Stimulated activated CD8-positive, alpha-beta memory T cell treated with anti-CD3 and anti-CD28 coated beads, Interleukin-12 subunit alpha, Interleukin-12 subunit beta, amount 100 ng/mL, for 24 hours (primary cell): ENCODE data around the gene CRIM1.

Experiments used
- DNase-seq: peaks from one replicate; pipeline ENCODE4 v3.0.0-alpha.2; 2020; ENCODE audit errors: extremely low read depth

CRIM1 gene

DNA sequence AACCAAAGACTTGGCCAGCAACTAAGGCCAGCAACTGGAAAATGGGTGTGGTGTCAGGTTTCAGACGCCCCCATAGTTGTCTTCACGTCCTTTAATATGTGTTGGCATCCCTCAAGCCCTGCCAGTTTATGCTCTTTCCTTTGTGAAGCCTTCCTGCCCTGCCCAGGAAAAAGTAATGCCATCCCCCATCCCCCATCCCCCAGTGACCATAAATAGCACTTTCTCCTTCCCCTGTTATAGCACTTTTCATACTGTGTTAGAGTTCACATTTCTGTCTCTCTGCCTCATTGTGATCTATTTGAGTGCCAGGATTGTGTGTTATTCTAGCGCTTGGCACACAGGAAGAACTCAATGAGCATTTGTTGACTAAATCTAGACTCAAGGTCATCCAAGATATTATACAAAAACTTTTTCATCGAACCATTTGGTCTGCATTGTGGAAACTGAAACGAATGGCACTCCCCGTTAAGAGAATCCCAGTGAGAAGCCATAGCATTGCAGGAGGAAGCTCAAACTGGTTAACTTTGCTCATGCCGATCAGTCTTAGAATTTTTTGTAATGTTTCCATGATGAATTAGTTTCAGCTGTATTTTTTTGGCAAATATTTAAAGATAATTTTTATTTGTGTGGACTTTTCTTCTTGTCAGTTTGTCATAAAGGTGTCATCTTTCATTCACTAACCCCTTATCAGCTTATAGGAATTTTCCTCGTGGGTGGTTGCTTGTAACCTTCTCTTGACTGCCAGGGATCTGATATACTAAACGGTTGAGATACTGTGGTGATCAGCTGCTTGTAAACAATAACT is 15.7 kb downstream of the CRIM1 start:
- no peak for DNase-seq

DNA sequence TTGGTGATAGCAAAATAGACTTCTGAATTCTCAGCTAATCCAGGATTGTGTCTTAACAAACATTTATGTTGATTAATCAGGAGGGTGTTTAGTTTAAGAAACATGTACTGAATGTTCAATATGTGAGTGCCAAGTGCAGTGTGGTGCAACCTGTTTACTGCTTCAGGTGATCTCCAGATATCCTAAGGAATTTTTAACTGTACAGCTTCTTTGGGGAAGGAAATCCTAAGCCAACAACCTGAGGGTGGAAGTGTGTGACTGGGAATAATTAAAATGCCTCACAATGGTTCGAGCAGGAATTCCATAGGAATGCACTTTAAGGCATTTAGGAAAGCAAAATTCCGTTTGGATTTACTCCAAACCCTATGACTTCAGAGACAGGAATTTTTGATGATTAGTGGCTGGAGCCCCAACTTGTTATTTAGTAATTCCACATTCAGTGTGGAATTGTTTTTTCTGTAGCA is 16.4 kb downstream of the CRIM1 start:
- DNase-seq, result no peak

DNA sequence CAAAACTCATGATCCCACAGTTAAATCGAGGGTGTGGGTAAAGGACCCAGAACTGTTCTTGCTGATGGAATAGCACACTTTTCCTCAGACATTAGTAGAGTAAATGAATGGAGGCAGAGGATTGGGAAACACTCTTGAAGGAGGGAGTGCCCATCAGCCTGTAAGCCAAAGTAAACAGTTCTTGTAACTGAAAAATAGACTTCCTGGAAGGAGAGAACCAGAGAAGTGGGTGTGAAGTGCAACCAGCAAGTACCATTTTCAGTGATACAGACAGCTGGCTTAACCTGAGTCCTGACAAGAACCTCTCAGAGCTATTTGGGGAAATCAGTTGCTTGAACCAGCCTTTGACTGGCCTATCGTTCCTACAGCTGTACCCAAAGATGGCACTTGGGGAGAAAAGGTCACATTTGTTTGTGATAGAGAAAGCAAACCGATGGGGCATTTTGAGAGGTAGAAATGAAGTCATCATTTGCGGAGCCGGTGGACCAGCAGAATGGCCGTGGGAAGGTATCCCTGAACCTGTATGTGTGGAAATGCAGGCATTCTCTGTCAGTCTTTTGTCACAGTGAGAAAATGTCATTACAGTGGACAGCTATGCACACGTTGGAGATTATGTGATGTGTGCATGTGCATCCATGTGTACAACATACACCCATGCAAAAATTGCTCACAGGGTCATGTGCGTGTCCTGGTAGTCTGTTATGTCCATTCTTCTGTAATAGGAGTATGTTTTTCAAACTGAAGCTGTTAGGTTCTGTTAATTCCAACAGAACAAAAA is 17.8 kb downstream of the CRIM1 start:
- no peak for DNase-seq

DNA sequence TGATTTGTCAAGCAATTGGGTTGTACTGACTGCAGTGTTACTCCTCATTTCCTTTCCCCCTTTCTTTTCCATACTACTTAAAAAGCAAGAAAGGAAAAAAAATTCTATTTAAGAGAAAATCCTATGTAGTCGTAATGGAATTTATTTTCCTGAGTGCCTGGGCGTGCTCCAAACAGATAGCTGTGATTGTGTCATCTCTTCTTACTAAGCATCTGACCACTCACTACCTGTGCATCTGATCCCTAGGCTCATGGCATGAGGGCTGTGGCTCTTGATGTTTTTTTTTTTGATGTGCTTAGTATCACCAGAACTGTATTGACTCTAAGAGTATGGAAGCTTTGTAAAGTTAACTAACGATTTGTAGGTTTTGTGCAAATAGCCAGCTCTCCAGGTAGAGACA is 19.0 kb downstream of the CRIM1 start:
- DNase-seq, result no peak

DNA sequence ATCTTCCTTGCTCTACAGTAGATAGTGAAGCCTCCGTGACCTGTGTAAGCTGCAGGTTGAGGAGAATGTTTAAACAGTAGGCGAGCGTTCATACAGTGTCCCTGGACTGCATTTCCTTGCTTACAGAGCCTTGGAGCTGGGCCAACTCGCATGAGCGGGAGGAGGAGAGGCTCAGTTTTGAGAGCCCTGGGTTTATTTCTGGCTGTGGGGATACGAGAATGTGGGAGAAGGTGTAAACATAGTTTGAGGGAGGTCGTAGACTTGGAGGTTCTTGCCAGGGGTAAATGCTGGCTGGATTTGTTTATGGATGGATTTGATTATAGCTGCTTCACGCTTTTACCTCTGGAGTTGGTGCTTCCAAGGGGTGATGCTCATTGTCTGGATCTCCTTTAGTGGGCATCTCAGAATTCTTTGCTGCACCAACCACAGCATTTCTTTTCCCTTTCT is 20.8 kb downstream of the CRIM1 start:
- DNase-seq, result no peak

DNA sequence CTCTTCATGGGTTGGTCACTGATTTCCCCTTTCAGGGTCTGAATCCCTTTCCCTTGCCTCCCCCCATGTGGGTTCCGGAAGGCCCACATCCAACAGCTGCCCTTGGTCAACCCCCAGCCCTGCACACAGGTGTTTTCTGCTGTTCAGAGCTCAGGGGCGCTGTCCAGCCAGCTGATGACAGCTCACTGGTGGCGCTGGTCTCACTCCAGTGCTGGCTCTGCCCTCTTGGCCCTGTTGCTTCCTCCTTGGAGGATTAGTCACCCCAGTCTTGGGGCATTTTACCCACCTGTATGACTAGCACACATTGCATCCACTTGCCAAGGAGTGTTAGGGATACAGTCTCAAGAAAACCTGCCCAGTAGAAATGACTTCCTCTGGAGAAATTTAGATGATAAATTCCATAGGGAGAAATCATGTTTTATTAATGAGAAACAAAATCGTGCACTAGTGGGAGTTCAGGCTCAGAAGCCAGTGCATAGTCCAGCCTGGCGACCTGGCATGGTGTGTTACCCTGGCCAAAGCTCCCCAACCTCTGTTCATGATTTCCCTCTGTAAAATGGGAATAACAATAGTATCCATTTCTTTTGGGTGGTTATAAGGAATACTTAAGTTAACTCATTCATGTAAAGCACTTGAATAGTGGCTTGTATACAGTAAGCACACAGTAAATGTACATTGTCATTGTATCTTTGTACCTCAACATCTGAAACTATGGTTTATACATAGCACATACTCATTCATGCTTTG is 21.6 kb downstream of the CRIM1 start:
- DNase-seq, result no peak

DNA sequence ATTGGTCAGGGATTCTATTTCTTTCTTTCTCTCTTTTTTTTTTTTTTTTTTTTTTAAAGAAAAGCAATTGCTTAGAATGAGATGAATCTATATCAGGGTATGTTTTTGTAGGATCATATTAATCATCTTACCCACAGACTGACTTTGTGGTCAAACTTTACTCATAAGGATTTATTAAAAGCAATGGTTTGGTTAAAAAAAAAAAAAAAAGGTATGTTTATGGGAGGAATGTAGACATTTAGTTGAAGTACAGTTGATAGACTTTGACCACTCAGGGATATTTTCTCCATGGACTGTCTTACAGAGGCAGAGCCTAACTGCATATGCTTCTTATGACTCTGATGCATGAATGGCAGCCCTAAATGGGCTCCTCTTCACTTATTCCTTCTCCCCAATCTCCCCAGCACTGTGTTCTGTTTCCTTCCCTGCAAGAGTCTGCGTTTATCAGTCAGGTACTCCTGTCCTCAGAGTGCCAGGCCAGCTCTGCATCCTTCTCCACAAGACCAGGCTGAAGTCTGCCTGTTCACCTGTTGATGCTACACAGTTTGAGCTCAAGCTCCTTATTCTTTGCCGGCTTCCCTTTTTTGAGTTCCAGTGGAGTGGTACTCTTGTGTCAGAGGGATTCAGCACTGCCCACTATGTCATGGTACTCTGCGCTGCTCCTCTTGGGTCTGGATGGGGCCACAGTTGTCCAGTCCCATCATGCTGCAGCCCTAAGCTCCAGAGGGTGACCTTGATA is 24.3 kb downstream of the CRIM1 start:
- no peak for DNase-seq

DNA sequence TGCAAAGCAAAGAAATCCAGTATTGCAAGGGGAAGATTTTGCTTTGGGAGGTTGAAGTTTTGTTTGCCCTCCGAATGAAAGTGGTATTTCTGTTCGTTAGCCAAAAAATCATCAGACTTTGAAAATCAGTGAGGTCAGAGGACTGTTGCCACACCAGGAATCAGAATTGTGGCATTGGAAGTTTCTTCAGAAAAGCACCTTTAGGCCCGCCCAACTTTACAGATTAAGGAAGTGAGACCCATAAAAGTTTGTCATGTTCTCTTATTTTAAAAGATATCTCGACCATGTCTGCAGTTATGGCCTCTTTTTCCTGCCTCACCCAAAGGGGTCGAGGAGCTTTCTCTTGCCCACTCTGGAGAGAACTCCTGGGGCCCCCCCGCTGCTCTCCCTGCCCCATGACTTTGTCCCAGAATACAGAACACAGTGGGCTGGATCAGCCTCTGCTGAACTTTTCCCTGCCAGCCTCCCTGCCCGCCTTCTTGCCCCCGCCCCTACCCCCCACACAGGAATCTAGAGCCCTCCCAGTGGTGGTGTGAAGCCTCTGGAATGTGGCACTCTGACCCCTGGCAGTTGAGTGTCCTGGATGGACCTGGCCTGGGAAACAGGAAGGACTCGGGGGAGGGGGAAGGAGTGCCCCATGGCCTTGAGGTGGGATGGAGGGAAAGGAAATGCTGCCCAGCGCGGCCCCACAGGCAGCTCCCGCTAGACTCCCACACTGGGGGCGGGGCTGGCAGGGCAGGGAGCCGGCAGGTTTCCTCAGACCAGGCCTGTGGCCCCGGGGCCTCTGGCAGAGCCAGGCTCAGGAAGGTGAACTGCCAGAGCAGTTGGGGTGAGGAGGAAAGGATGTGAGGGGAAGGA is 25.3 kb downstream of the CRIM1 start:
- no peak for DNase-seq

DNA sequence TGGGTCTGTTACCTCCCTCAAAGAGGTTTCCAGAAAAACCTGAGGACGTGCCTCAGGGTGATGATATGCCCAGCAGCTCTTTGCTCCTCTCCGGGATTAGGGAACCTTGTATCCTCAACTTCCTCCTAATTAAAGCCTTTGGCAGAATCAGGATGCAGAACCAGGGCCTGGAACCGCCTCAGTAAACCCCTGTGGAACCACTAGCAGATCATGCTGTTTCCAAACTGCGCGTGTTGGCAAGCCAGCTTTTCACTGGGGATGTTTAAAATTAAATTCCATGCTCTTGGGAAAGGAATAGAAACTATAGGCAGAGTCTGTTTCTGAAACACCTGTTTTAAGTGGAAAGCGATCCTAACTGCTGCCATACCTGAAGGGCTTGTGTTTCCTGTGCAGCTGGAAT is 26.4 kb downstream of the CRIM1 start:
- no peak for DNase-seq

DNA sequence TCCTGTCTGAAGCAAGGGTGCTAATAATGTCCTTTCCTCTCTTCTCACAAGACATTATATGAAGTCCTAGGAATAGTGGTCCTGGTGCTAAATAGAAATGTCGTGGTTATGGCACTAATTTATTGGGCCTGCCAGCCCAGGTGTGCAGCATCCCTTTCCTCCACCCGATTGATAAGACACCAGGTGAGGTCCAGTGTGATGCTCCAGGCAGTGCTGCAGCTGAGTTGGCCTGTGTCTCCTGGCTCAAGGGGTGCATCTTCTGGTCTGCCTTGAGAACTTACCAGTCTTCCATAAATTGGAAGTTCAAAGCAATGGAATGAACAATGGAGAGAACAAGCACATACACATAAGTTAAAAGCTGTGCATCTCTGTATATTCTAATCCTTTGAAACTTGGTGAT is 26.9 kb downstream of the CRIM1 start:
- no peak for DNase-seq

DNA sequence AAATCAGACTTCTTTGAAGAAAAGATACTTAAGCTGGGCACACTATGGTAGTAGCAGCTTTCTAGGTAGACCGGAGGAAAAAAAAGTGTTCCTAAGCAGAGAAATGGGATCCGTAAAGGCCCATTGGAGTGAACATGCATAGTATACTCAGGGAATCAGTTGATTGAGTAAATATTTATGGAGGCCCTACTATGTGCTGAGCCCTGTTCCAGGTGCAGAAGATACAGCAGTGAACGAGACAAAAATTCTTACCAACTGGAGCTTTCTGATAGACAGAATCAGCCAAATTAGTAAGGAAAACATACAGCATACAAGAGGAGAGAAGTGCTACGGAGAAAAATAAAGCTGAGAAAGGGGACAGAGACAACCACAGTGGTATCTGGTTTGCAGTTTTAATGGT is 28.1 kb downstream of the CRIM1 start:
- no peak for DNase-seq

DNA sequence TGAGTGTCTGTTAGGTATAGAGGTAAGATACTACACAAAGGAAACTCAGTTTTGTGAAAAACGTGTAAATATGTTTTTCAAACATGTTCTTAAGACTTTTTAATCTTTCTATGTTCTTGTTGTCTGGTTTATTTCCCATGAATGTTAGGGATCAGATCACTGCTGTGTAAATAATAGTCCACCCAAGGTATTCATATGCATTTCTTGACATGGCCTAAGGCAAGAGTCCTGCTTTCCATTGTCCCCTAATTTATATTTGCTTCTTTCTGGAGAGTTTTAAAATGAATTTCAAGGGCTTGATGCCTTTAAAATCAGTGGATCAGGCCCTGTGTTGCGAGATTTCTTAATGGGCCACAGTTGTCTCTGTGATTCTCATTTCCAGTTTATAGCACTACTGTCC is 28.9 kb downstream of the CRIM1 start:
- no peak for DNase-seq

DNA sequence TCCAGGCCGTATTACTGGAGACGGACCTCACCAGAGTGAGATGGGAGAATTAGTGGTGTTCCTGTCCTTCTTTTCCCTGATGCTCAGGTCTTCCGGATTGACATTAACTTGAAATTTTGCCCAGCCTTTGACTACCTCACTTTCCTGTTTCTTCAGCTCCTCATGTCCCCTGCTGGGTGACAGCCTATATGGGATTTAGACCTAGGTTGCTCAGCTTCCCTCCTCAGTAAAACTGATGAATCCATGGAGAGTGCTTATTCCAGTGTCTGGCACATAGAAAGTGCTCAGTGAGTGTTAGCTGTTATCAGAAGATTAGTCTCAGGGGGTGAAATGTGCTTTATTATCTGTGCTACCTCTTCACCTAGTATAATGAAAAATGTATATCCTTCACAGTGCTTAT is 30.0 kb downstream of the CRIM1 start:
- no peak for DNase-seq

DNA sequence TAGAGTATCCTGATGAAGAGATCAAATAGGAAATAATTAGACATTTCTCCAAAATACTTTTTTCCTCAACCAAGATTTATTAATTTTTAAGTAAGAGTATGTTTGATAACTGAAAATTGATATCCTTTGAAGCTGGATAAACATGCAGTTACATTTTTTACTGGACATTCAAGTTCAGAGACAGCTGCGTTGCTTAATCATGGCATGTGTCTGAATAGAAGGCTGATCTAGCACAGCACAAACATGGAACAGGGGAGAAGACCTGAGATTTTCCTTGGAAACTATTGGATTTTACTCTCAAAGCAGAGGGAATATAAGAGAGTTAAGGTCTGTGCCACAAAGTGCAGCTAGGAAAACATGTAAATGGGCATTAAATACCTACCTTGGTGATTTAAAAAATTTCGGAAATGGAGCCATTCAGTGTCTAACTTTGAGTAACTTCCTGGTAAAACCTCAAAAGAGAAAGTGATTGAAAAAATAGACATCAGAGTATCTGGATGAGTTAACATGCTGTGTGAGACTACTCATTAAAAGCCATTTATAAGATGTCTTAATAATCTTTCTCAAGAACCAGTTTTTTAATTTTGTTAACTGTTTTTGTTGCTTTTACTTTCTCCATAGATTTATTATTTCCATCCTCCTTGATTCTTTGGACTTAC is 31.8 kb downstream of the CRIM1 start:
- no peak for DNase-seq

DNA sequence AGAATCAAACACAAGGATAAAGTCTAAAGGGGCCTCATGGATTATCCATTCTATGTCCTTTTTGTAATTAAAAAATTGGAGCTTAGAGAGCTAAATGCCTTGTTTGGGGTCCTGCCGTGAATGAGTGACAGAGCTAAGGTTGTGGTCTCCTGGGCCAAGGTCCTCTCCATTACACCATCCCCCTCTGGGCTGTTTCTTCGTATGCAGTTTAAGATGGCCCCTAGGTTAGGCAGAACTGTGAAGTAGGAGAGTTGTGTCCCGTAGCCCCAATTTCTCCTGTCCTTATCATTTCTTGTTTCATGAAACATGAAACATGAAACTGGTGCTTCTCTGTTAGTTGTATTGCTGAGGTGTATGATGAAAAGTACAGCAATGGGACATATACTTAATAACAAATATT is 32.9 kb downstream of the CRIM1 start:
- DNase-seq, result no peak

DNA sequence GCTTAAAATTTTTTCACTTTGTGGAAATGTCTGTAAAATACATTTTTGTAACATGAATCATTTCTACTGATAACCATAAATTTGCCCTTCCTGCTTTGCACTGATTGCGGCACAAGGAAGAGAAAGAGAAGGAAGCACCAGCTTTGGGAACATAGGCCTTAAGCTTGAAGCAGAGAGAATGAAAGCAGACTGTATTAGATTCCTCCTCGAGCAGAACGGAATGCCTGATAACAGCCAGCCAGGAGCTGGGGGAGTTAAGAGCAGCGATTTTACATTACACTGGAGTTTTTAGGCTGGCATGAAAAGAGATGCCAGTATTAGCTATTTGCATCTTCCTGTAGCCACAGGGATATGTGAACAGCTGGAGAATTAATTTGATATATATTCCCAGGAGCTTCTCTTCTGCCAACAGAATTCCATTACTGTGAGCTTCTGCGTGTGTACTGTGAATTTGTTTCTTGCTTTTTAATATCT is 33.5 kb downstream of the CRIM1 start:
- no peak for DNase-seq

DNA sequence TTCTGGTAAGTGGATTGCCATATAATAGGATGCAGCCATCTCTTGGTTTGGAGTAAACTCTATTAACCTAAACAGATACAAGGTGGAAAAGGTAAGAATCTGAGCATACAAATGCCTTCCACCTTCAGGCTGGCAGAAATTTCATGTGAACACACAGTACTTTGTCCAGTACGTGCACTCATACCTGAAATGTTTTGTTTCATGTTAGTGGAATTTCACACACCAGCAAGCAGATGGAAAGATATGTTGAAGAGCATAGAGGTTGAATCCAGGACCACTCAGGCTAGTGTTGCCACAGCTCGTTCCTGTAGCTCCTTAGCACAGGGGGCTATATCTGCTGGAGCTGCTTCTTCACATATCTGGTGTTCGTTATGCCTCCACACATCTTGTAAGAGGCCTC is 34.0 kb downstream of the CRIM1 start:
- no peak for DNase-seq

DNA sequence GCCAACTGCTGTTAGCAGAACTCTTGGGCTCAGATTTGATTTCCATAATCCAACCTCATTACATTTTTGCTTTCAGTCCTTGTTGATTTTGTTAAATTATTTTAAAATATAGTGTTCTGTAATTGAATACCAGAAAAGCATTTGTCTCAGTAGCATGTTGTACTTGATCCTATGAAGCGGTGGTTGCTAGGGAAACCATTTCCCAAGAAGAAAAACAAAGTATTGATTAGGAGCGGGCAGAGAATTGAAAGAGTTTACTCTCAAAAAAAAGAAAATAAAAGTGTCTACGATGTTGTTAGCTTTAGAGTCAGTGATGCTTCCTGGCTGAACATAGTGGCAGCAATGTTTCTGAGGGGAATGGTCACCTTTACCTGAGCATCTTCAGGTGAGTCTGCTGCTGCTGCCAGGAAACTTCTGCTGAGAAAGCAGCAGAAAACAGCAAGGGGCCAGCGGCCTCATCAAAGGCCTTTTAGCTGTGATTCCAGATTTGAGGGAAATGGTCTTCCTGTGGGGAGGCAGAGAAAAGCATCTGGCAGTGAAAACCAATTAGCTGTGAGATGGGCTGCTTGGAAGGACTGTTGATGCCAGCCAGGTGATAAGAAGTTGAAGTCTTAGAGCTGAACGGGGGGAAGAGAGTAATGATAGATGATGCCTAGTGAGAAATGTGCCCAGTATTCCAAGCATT is 37.1 kb downstream of the CRIM1 start:
- DNase-seq, result no peak

DNA sequence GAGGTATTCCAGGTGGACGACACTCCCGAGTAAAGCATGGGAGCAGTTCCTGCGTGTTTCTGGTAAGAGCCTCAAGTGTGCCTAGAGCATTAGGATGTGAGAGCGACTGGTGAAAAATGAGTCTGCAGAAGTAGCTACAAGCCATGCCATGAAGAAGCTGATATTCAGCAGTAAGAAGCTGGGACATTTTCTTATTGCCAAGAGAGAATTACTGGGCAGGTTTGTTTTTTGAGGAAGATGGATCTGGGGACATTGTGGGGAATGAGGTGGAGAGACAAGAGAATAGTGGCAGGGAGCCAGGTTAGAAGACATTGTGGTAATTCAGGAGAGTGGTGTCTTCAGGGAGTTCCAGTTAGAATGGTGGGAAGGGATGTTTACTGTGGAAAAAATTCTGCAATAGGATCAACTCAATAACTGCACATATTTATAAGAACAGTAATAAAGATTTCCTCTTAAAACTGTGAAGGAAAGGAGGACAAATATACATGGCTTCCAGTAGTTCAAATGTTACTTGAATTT is 38.2 kb downstream of the CRIM1 start:
- no peak for DNase-seq
